ENCODE measurements around the gene TGFA.

Gene TGFA

DNA sequence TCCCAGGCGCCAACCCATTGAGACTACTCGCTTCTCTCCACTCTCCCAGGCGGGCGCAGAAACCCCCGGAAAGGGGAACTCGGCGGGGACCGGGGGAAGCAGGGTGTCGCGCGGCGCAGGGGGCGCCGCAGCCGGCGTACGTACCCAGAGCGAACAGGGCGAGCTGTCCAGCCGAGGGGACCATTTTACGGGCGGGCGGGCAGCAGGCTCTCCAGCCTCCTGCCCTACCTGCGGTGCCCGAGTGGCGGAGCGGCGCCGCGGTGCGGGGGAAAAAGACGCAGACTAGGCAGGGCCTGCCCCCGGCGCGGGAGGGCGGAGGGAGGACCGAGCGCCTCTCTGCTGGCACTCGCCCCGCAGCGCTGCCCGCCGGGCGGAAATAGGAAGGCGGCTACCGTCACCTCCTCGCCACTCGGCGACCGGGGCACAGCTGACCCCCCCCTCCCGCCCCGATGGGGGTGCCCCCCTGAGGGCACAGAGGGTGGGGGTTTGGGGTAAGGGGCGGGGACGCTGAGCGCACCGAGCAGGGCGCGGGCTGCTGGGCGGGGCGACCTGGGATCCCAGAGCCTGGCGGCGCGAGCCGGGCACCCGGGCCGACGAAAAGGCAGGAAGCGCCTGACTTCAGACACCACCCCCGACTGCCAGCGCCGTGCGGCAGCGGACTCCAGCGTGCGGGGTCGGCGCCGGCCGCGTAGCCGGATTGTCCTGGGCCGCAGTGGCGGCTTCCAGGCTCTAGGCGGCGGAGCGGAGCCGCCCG is at the start of gene TGFA:
TSS of gene TGFA (minus strand) at position 243 of the 754 bp plus-strand sequence. CDS start at position 184, 59 bp downstream.
- TF ChIP-seq, protein P1, sequence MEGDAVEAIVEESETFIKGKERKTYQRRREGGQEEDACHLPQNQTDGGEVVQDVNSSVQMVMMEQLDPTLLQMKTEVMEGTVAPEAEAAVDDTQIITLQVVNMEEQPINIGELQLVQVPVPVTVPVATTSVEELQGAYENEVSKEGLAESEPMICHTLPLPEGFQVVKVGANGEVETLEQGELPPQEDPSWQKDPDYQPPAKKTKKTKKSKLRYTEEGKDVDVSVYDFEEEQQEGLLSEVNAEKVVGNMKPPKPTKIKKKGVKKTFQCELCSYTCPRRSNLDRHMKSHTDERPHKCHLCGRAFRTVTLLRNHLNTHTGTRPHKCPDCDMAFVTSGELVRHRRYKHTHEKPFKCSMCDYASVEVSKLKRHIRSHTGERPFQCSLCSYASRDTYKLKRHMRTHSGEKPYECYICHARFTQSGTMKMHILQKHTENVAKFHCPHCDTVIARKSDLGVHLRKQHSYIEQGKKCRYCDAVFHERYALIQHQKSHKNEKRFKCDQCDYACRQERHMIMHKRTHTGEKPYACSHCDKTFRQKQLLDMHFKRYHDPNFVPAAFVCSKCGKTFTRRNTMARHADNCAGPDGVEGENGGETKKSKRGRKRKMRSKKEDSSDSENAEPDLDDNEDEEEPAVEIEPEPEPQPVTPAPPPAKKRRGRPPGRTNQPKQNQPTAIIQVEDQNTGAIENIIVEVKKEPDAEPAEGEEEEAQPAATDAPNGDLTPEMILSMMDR (IDR thresholded peaks at IDR 0.05; ENCODE audit: insufficient read depth, missing control alignments), result peak; percentile 37
- DNase-seq (ENCODE audit: insufficient read length, low spot score) (peak; percentile 35), FAIRE-seq (no peak)

DNA sequence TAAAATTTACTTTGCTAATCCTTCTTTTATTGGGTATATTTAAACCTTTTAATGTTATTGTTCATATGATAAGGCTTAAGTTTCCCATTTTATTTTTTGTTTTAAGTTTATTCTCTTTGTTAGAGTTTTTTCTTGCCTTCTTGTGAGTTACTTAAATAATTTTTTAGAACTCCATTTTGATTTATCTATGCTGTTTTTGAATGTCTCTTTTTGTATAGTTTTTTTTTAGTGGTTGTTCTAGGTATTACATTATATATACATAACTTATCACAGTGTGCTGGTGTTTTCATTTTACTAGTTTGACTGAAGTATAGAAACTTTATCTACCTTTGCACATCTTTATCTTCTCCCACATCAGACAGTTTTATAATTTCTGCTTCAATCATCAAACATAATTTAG is 49.4 kb upstream of the TGFA start:
- DNase-seq (ENCODE audit: insufficient read length, low spot score) (no peak), FAIRE-seq (no peak)
- TF ChIP-seq, protein P1 (IDR thresholded peaks at IDR 0.05; ENCODE audit: insufficient read depth, missing control alignments), result no peak

DNA sequence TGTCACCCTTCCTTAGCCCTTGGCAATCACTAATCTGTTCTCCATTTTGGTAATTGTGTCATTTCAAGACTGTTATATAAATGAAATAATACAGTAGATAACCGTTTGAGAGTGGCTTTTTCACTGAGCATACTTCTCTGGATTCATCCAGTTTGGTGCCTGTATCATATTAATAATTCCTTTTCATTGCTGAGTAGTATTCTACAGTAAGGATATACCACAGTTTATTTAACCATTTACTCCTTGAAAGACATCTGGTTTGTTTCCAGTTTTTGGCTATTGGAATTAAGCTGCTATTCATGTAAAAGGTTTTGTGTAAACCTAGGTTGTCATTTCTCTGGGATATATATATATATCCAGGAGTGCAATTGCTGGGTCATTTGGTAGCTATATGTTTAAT is 44.6 kb upstream of the TGFA start:
- TF ChIP-seq, protein P1 (IDR thresholded peaks at IDR 0.05; ENCODE audit: insufficient read depth, missing control alignments), result no peak
- FAIRE-seq (no peak), DNase-seq (ENCODE audit: insufficient read length, low spot score) (no peak)

DNA sequence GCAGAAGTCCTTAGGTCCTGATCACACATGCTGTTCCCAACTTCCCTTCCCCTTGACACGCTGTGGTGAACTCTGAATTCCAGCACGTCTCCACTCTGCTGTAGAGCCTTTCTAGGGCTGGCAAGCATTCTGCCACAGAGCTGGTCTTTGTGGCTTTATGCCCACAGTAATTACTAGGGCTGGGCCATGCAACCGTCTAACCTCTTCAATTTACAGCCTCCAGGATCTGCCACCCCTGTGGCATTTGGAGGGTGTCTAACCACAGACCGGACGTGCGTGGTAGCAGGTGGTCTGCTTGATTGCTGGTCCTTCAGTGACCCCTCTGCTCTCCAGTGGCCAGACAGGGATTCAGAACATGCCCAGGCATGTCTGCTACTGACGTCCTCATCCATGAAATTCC is 43.1 kb upstream of the TGFA start:
- TF ChIP-seq, protein P1 (IDR thresholded peaks at IDR 0.05; ENCODE audit: insufficient read depth, missing control alignments), result no peak
- DNase-seq (ENCODE audit: insufficient read length, low spot score), result no peak
- FAIRE-seq, result no peak

DNA sequence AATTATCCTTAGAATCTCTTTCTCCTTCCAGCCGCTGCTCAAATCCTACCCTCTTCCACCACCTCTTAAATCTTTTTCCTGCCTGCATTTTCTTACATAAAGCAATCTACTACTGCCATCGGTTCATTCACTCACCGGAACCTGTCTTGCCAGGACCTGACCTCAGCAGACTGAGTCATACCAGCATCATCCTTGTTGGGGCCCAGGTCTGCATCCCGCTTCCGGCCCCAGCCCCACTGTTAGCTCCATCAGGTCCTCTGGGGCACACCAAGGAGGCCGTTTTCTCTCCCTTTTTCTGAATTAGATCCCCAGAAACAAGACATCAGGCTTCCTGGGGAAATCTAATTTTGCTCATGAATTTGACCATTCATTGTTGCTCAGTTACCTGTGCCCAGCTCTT is 42.7 kb upstream of the TGFA start:
- DNase-seq (ENCODE audit: insufficient read length, low spot score) (no peak), FAIRE-seq (no peak)
- TF ChIP-seq, protein P1 (IDR thresholded peaks at IDR 0.05; ENCODE audit: insufficient read depth, missing control alignments), result no peak

DNA sequence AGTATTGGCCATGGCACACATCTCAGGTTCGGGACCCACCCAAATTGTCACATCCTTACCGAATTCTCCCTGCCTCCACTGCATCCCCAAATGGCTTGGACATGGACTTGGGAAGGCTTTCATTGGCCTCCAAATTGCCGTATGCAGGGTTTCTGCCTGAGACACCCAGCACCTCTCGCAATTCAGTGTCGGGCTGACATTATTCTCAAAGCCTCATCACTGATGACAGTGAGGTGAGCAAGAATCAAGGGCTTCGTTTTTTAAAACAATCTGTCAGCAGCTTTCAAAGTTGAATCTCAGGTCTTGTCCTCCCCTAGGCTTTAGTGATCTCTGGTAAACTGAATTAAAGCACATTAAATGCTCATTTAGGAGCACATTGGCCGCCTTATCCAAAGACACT is 29.5 kb upstream of the TGFA start:
- no peak for DNase-seq (ENCODE audit: insufficient read length, low spot score)
- TF ChIP-seq, protein P1 (IDR thresholded peaks at IDR 0.05; ENCODE audit: insufficient read depth, missing control alignments), result no peak
- no peak for FAIRE-seq

DNA sequence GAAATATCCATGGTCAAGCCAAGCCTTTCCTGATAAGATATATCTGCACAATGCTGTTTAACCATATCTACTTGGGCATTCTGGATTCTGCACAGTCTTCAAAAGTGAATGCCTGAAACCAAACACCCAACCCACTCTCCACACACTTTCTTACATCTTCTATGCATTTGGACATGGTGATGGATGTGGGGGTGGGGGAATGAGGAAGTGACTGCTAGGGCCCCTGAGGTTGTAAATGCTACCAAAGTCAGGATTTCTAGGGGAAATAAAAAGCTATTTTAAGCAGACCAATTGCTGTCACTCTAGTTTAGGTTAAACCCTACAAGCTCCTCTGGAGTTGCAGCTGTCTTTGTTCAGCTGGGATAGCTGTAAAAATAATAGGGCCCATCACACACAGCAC is 26.7 kb upstream of the TGFA start:
- TF ChIP-seq, protein P1 (IDR thresholded peaks at IDR 0.05; ENCODE audit: insufficient read depth, missing control alignments), result no peak
- DNase-seq (ENCODE audit: insufficient read length, low spot score), result no peak
- FAIRE-seq, result no peak

Measured in D721Med (cell line).